Astrocyte (in vitro differentiated cells and primary cell): Measurements from ENCODE around the gene KDM4F.

Experiments used
- EZH2 ChIP-seq: IDR thresholded peaks from 2 replicates; pipeline ENCODE4 v1.6.1; 2012; ENCODE audit warnings: mild to moderate bottlenecking, low read length, inconsistent platforms; ENCODE audit not compliant: insufficient read depth
- TF ChIP-seq, protein P1 (sequence below): IDR thresholded peaks from 2 replicates; pipeline ENCODE4 v1.5.1; 2011; ENCODE audit warnings: low read depth, mild to moderate bottlenecking, inconsistent platforms, low read length, moderate library complexity; ENCODE audit not compliant: insufficient read depth

DNA sequence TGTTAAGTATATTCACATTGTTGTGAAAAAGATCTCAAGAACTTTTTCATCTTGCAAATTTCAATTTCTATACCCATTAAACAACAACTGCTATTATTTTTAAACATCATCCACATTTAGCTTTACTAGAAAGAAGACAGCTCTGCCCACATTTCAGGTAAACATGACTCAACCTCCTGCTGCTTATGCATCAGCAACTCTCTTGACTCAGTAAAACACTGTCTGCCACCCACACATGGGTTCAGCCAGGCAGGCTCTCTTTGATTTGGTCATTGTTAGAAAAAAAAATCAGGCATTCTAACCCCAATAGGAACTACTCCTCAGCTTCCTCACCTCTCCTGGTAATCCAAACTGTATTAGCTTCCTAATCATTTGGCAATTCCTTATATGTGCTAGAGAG is 35.3 kb downstream of the KDM4F start:
- no peak for TF ChIP-seq EZH2
- TF ChIP-seq, protein P1, sequence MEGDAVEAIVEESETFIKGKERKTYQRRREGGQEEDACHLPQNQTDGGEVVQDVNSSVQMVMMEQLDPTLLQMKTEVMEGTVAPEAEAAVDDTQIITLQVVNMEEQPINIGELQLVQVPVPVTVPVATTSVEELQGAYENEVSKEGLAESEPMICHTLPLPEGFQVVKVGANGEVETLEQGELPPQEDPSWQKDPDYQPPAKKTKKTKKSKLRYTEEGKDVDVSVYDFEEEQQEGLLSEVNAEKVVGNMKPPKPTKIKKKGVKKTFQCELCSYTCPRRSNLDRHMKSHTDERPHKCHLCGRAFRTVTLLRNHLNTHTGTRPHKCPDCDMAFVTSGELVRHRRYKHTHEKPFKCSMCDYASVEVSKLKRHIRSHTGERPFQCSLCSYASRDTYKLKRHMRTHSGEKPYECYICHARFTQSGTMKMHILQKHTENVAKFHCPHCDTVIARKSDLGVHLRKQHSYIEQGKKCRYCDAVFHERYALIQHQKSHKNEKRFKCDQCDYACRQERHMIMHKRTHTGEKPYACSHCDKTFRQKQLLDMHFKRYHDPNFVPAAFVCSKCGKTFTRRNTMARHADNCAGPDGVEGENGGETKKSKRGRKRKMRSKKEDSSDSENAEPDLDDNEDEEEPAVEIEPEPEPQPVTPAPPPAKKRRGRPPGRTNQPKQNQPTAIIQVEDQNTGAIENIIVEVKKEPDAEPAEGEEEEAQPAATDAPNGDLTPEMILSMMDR = no peak
